ENCODE measurements around the gene MORN5.

The MORN5 gene

GRCh38 chr9:122121391-122121790 lies 38.3 kb upstream of the MORN5 start:
- H3K4me3 ChIP-seq (ENCODE audit: low read depth, low read length) = no peak overlapping the region
- TF ChIP-seq CTCF (IDR thresholded peaks at IDR 0.05; ENCODE audit: borderline replicate concordance, insufficient read depth, low read depth, low read length) = no peak

- H3K4me3 ChIP-seq (ENCODE audit: low read depth, low read length) = no peak overlapping the region
- no peak for TF ChIP-seq CTCF (IDR thresholded peaks at IDR 0.05; ENCODE audit: borderline replicate concordance, insufficient read depth, low read depth, low read length)
Observed at GRCh38 chr9:122121931-122122330, 37.8 kb upstream of the MORN5 start.

- no peak overlapping the region for H3K4me3 ChIP-seq (ENCODE audit: low read depth, low read length)
- no peak for TF ChIP-seq CTCF (IDR thresholded peaks at IDR 0.05; ENCODE audit: borderline replicate concordance, insufficient read depth, low read depth, low read length)
Observed at GRCh38 chr9:122122468-122122867, 37.2 kb upstream of the MORN5 start.

GRCh38 chr9:122122903-122123632 lies 36.6 kb upstream of the MORN5 start:
- no peak overlapping the region for H3K4me3 ChIP-seq (ENCODE audit: low read depth, low read length)
- TF ChIP-seq CTCF (IDR thresholded peaks at IDR 0.05; ENCODE audit: borderline replicate concordance, insufficient read depth, low read depth, low read length) = peak; percentile 96

- TF ChIP-seq CTCF (IDR thresholded peaks at IDR 0.05; ENCODE audit: borderline replicate concordance, insufficient read depth, low read depth, low read length) = no peak
- no peak overlapping the region for H3K4me3 ChIP-seq (ENCODE audit: low read depth, low read length)
Observed at GRCh38 chr9:122124048-122124447, 35.7 kb upstream of the MORN5 start.

GRCh38 chr9:122124528-122124927 lies 35.2 kb upstream of the MORN5 start:
- TF ChIP-seq CTCF (IDR thresholded peaks at IDR 0.05; ENCODE audit: borderline replicate concordance, insufficient read depth, low read depth, low read length) = no peak
- H3K4me3 ChIP-seq (ENCODE audit: low read depth, low read length) = no peak overlapping the region

- H3K4me3 ChIP-seq (ENCODE audit: low read depth, low read length) = no peak overlapping the region
- peak; percentile 92 for TF ChIP-seq CTCF (IDR thresholded peaks at IDR 0.05; ENCODE audit: borderline replicate concordance, insufficient read depth, low read depth, low read length)
Observed at GRCh38 chr9:122125158-122125508, 34.6 kb upstream of the MORN5 start.

All from GM12875 (cell line).